Sigmoid colon (tissue), 4 donors: ENCODE data around the gene ZNF771.

Source experiments
- CTCF ChIP-seq, 4 experiments: fragments of 450-650 bp in 3 of 4; fragments of 200-600 bp in 1 of 4; IDR thresholded peaks; one replicate each; pipeline ENCODE4 v1.5.1; 2016 to 2019; ENCODE audit warnings: antibody characterized with exemption in 4 of 4, mild to moderate bottlenecking in 3 of 4, moderate library complexity in 2 of 4
- EP300 ChIP-seq, 4 donors: sonication (generic); formaldehyde crosslinking; IDR thresholded peaks; one replicate each; pipeline ENCODE4 v1.6.1; 2017; ENCODE audit warnings: antibody characterized with exemption in 4 of 4
- POLR2A ChIP-seq, 2 donors: fragments of 450-650 bp; IDR thresholded peaks; one replicate each; pipeline ENCODE4 v1.6.1; 2016; ENCODE audit warnings: antibody characterized with exemption in 2 of 2, mild to moderate bottlenecking in 2 of 2, moderate library complexity in 2 of 2
- POLR2AphosphoS5 ChIP-seq, 4 donors: sonication (generic); formaldehyde crosslinking; IDR thresholded peaks; one replicate each; pipeline ENCODE4 v1.6.1; 2017; ENCODE audit warnings: antibody characterized with exemption in 4 of 4

- TF ChIP-seq CTCF (IDR thresholded peaks at IDR 0.05) (no peak), POLR2AphosphoS5 (IDR thresholded peaks at IDR 0.05) (no peak), POLR2A (IDR thresholded peaks at IDR 0.05) (no peak), EP300 (IDR thresholded peaks at IDR 0.05) (no peak)
These were observed 50.5 kb downstream of the ZNF771 start for GRCh38 chr16:30457743-30458560.
